ENCODE results near the gene GSTO1. TPM values are rescaled to one million over a fixed set of nuclear protein-coding genes. Genes with fewer than 3 reads are reported as not detected.

Gene GSTO1
- 100 to 1,000 TPM; 129 to 139 TPM for total RNA-seq

- Mint-ChIP-seq H3K4me3 (peak within 1 kb of the TSS; percentile 89), H3K27ac (peak within 1 kb of the TSS; percentile 96), H3K4me1 (peaks cover 48% of the 10 kb centered on the region), H3K36me3 (ENCODE audit: low read depth) (peaks cover 26% of the 10 kb centered on the region), H3K27me3 (peaks cover 12% of the 10 kb centered on the region), H3K9me3 (no peaks in the 10 kb centered on the region)
- CTCF ChIA-PET: interaction anchor here (0.5 to 3.3 kb wide), 14 partner anchors 8 to 367 kb away, joined by 3 to 21 read pairs (median 4); partner anchors contain the start of genes CFAP43 and CFAP58
- peak; percentile 60 for DNase-seq
- POLR2A ChIA-PET: no interaction called here
These were observed at the start of gene GSTO1 for GRCh38 chr10:104254493-104255310. Gene GSTO1, plus strand, starts transcription at chr10:104254892. Its CDS starts 37 bp downstream, at chr10:104254929.

- ChIA-PET POLR2A (no interaction called here), CTCF (interaction anchor here (0.6 kb wide), 1 partner anchor 192 kb away, joined by 3 read pairs; no protein-coding TSS in a partner anchor)
These were observed 46.0 kb upstream of the GSTO1 start for GRCh38 chr10:104208730-104209129.

GRCh38 chr10:104209575-104210198 is 45.0 kb upstream of the GSTO1 start:
- H3K4me3 Mint-ChIP-seq: no peak overlapping the region
- no peaks in the 10 kb centered on the region for H3K9me3 Mint-ChIP-seq
- peaks cover 36% of the 10 kb centered on the region for H3K27me3 Mint-ChIP-seq
- no peaks in the 10 kb centered on the region for H3K4me1 Mint-ChIP-seq
- ChIA-PET CTCF (no interaction called here), POLR2A (no interaction called here)
- peak; percentile 51 for DNase-seq
- H3K27ac Mint-ChIP-seq: no peak overlapping the region
- H3K36me3 Mint-ChIP-seq (ENCODE audit: low read depth): no peaks in the 10 kb centered on the region

More at GRCh38 chr10:104208730-104209129, 46.0 kb upstream of the GSTO1 start:
- Mint-ChIP-seq H3K27ac (no peak overlapping the region), H3K4me3 (no peak overlapping the region), H3K9me3 (no peaks in the 10 kb centered on the region), H3K36me3 (ENCODE audit: low read depth) (no peaks in the 10 kb centered on the region), H3K27me3 (peaks cover 36% of the 10 kb centered on the region), H3K4me1 (no peaks in the 10 kb centered on the region)
- DNase-seq: no peak

DNA sequence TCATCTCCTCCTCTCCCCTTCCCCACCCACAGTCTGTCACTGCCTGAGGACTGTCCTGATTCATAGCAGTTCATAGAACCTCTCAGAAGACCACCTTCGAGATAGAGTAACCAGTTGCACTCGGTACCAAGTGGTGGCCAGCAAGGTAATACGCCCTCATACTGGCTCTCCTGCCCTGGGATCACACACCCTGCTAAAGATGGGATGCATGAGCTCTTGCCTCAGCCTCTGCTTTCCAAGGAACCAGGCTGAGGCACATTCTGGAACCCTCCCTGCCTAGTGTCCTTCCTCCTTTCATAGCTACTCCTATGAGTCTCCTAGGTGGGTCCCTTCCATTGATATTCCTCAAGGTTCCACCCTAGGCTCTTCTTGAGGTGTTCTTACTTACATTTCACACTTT is 38.1 kb upstream of the GSTO1 start:
- no peak overlapping the region for H3K4me3 Mint-ChIP-seq
- POLR2A ChIA-PET: no interaction called here
- CTCF ChIA-PET: interaction anchor here (0.6 to 1.4 kb wide), 2 partner anchors 10 to 158 kb away, joined by 3 read pairs; no protein-coding TSS in a partner anchor
- peaks cover 4% of the 10 kb centered on the region for H3K4me1 Mint-ChIP-seq
- no peak for DNase-seq
- peaks cover 22% of the 10 kb centered on the region for H3K27me3 Mint-ChIP-seq
- no peak overlapping the region for H3K27ac Mint-ChIP-seq
- no peaks in the 10 kb centered on the region for H3K9me3 Mint-ChIP-seq
- H3K36me3 Mint-ChIP-seq (ENCODE audit: low read depth): no peaks in the 10 kb centered on the region

GRCh38 chr10:104218751-104219150 is 35.9 kb upstream of the GSTO1 start:
- POLR2A ChIA-PET: no interaction called here
- Mint-ChIP-seq H3K36me3 (ENCODE audit: low read depth) (no peaks in the 10 kb centered on the region), H3K4me1 (peaks cover 4% of the 10 kb centered on the region), H3K27me3 (peaks cover 15% of the 10 kb centered on the region), H3K4me3 (no peak overlapping the region), H3K27ac (no peak overlapping the region), H3K9me3 (no peaks in the 10 kb centered on the region)
- CTCF ChIA-PET: no interaction called here
- DNase-seq: no peak

GRCh38 chr10:104220522-104220921 is 34.2 kb upstream of the GSTO1 start:
- Mint-ChIP-seq H3K4me3 (no peak overlapping the region), H3K4me1 (peaks cover 4% of the 10 kb centered on the region), H3K27ac (no peak overlapping the region), H3K27me3 (peaks cover 18% of the 10 kb centered on the region), H3K36me3 (ENCODE audit: low read depth) (no peaks in the 10 kb centered on the region), H3K9me3 (no peaks in the 10 kb centered on the region)
- no peak for DNase-seq
- ChIA-PET POLR2A (no interaction called here), CTCF (interaction anchor here (0.6 kb wide), 1 partner anchor 331 kb away, joined by 3 read pairs; no protein-coding TSS in a partner anchor)

DNA sequence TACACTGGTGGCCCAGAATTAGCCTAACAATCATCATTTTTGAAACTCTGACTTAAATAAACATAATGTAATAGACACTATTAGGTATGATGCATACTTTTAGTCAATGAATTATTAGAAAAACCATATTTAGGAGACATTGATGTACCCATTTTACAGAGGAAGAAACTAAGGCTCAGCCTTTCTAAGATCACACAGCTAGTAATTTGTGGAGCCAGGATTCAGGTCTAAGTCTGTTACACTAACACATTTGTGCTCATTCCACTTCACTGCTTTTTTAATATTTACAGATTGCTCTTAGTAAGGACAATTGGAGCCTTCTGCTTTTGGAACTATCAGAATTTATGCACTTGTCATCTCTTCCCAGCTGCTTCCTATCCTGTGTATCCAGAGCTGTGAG is 31.4 kb upstream of the GSTO1 start:
- DNase-seq: no peak
- H3K36me3 Mint-ChIP-seq (ENCODE audit: low read depth): no peaks in the 10 kb centered on the region
- H3K27ac Mint-ChIP-seq: no peak overlapping the region
- no peak overlapping the region for H3K4me3 Mint-ChIP-seq
- H3K4me1 Mint-ChIP-seq: peaks cover 4% of the 10 kb centered on the region
- POLR2A ChIA-PET: no interaction called here
- CTCF ChIA-PET: no interaction called here
- H3K9me3 Mint-ChIP-seq: no peaks in the 10 kb centered on the region
- H3K27me3 Mint-ChIP-seq: peaks cover 30% of the 10 kb centered on the region

DNA sequence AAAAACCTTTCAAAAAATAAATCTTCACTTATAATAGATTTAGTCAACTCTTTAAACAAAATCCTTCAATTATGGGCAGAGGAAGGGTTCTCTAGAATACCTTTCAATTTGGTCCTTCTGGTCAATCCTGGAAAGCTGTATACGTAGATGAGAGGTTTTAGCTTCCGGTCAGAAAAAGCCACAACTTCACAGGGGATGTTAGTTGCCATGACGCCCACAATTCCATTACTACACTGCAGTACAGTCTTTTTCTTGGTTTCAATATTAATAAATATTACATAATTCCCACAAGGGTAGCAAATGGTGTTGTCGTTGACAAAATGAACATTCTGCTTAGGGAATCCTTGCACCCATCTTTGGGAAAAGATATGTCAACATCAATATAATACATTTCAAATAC is 24.2 kb upstream of the GSTO1 start:
- CTCF ChIA-PET: interaction anchor here (0.8 to 1.2 kb wide), 2 partner anchors 74 to 518 kb away, joined by 3 to 4 read pairs; no protein-coding TSS in a partner anchor
- H3K4me1 Mint-ChIP-seq: peaks cover 14% of the 10 kb centered on the region
- peaks cover 36% of the 10 kb centered on the region for H3K27me3 Mint-ChIP-seq
- POLR2A ChIA-PET: no interaction called here
- no peak overlapping the region for H3K27ac Mint-ChIP-seq
- no peaks in the 10 kb centered on the region for H3K36me3 Mint-ChIP-seq (ENCODE audit: low read depth)
- H3K9me3 Mint-ChIP-seq: peaks cover 7% of the 10 kb centered on the region
- DNase-seq: no peak
- no peak overlapping the region for H3K4me3 Mint-ChIP-seq

GRCh38 chr10:104231784-104232612 is 22.7 kb upstream of the GSTO1 start, which contains the start of gene CFAP43:
Gene CFAP43, minus strand, starts transcription at chr10:104232364. Its CDS starts 118 bp downstream, at chr10:104232246.
- peak within 1 kb of the TSS; percentile 88 for H3K4me3 Mint-ChIP-seq
- peaks cover 13% of the 10 kb centered on the region for H3K9me3 Mint-ChIP-seq
- peaks cover 14% of the 10 kb centered on the region for H3K4me1 Mint-ChIP-seq
- ChIA-PET CTCF (interaction anchor here (1.1 to 1.6 kb wide), 4 partner anchors 10 to 342 kb away, joined by 3 to 4 read pairs (median 4); partner anchors contain the start of gene GSTO1), POLR2A (no interaction called here)
- H3K27ac Mint-ChIP-seq: peak within 1 kb of the TSS; percentile 83
- H3K27me3 Mint-ChIP-seq: peaks cover 44% of the 10 kb centered on the region
- peak; percentile 99 for DNase-seq
- no peaks in the 10 kb centered on the region for H3K36me3 Mint-ChIP-seq (ENCODE audit: low read depth)

GRCh38 chr10:104232613-104233102 is 22.0 kb upstream of the GSTO1 start:
- POLR2A ChIA-PET: no interaction called here

GRCh38 chr10:104233817-104234216 is 20.9 kb upstream of the GSTO1 start:
- POLR2A ChIA-PET: no interaction called here
- CTCF ChIA-PET: no interaction called here
- H3K9me3 Mint-ChIP-seq: peaks cover 13% of the 10 kb centered on the region
- peaks cover 14% of the 10 kb centered on the region for H3K4me1 Mint-ChIP-seq
- H3K27ac Mint-ChIP-seq: no peak overlapping the region
- H3K27me3 Mint-ChIP-seq: peaks cover 41% of the 10 kb centered on the region
- peak overlapping the region; percentile 62 for H3K4me3 Mint-ChIP-seq
- H3K36me3 Mint-ChIP-seq (ENCODE audit: low read depth): no peaks in the 10 kb centered on the region
- no peak for DNase-seq

More at GRCh38 chr10:104232613-104233102, 22.0 kb upstream of the GSTO1 start:
- peaks cover 13% of the 10 kb centered on the region for H3K9me3 Mint-ChIP-seq
- peaks cover 41% of the 10 kb centered on the region for H3K27me3 Mint-ChIP-seq
- H3K27ac Mint-ChIP-seq: peak overlapping the region; percentile 83
- no peak for DNase-seq
- CTCF ChIA-PET: interaction anchor here (1.0 to 1.6 kb wide), 3 partner anchors 16 to 343 kb away, joined by 3 to 4 read pairs (median 3); no protein-coding TSS in a partner anchor
- H3K36me3 Mint-ChIP-seq (ENCODE audit: low read depth): no peaks in the 10 kb centered on the region
- H3K4me3 Mint-ChIP-seq: peak overlapping the region; percentile 88
- peaks cover 14% of the 10 kb centered on the region for H3K4me1 Mint-ChIP-seq

DNA sequence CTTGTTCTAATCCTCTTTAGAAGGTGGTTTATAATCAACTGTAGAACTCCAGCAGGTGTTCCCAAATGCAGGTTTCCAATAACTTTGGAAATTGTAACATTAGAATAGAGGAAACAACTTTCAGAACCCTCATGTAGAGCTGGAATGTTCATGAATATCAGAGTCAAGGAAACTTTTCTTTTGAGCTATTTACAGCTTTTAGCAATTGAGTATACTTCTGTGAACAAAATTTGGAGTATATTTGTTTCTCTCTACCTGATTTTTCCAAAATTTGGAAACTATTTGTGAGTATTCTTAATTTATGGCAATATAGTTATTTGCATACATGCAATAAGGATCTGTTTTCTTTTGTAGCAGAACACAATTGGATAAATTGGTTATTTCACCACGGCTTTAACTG is 19.8 kb upstream of the GSTO1 start:
- peaks cover 43% of the 10 kb centered on the region for H3K27me3 Mint-ChIP-seq
- H3K27ac Mint-ChIP-seq: no peak overlapping the region
- no peak for DNase-seq
- CTCF ChIA-PET: no interaction called here
- H3K9me3 Mint-ChIP-seq: peaks cover 13% of the 10 kb centered on the region
- H3K4me3 Mint-ChIP-seq: no peak overlapping the region
- POLR2A ChIA-PET: no interaction called here
- H3K4me1 Mint-ChIP-seq: peaks cover 14% of the 10 kb centered on the region
- no peaks in the 10 kb centered on the region for H3K36me3 Mint-ChIP-seq (ENCODE audit: low read depth)

All from activated CD4-positive, alpha-beta T cell treated with anti-CD3 and anti-CD28 coated beads, Interleukin-2, amount 10 ng/mL, durations not matched to agents 7 days and 5 days (primary cell).